Measurements from ENCODE around the gene NYAP1.
"Not testable (repeated sequence)": the region's sequence is repeated elsewhere in the genome, so short reads cannot be mapped to it uniquely, and the experiment has no call there.

Gene NYAP1

DNA sequence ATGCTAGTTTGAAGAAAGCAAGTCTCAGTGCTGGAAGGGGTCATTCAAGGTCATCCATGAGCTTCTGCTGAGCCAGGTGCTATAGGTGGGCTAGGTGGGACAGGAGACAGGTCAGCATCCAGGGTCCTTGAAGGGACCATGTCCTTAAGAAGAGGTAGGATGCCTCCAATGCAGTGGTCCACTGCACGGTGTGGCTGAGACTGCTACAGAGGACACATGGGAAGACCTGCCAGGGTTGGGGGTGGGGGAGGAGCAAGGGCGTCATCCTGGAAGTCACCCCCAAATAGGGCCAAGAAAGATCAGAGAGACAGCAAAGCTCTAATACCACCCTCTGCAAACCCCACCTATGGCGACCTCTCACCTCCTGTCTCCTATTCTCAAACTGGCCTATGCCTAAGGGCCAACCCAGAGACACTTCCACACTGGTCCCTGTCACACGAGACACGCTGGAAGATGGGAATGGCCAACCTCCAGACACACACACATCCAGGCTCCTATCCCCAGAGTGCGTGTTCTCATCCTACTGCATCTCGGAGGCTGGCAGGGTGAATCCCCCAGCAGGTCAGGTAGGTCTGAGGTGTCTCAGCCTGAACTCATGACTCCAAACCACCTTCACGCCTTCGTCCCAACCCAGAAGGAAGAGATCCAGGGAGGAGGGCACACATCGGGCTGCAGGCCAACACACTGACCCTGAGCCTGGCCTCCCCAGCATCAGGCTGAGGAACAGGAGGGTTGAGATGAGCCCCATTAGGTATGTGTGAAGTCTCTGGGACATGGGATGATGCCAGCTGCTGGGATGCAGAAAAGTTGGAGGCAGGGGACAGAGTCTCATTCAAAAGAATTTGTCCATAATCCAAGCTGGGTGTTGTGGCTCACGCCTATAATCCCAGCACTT is 41.8 kb upstream of the NYAP1 start:
- TF ChIP-seq, protein P1, sequence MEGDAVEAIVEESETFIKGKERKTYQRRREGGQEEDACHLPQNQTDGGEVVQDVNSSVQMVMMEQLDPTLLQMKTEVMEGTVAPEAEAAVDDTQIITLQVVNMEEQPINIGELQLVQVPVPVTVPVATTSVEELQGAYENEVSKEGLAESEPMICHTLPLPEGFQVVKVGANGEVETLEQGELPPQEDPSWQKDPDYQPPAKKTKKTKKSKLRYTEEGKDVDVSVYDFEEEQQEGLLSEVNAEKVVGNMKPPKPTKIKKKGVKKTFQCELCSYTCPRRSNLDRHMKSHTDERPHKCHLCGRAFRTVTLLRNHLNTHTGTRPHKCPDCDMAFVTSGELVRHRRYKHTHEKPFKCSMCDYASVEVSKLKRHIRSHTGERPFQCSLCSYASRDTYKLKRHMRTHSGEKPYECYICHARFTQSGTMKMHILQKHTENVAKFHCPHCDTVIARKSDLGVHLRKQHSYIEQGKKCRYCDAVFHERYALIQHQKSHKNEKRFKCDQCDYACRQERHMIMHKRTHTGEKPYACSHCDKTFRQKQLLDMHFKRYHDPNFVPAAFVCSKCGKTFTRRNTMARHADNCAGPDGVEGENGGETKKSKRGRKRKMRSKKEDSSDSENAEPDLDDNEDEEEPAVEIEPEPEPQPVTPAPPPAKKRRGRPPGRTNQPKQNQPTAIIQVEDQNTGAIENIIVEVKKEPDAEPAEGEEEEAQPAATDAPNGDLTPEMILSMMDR (IDR thresholded peaks at IDR 0.05; ENCODE audit: low read depth, low read length) = no peak

GRCh38 chr7:100443096-100443840 is 40.5 kb upstream of the NYAP1 start:
- TF ChIP-seq, protein P1 (IDR thresholded peaks at IDR 0.05; ENCODE audit: low read depth, low read length) = no peak
- no peak overlapping the region for H3K4me3 ChIP-seq (ENCODE audit: low read depth, low read length)
- no peaks in the 10 kb centered on the region for H3K27me3 ChIP-seq
- DNase-seq = no peak
- H3K36me3 ChIP-seq = no peaks in the 10 kb centered on the region
- H3K4me1 ChIP-seq = peaks cover 7% of the 10 kb centered on the region
- no peaks in the 10 kb centered on the region for H3K9me3 ChIP-seq

More for the DNA sequence above, 41.8 kb upstream of the NYAP1 start:
- no peak overlapping the region for H3K4me3 ChIP-seq (ENCODE audit: low read depth, low read length)
- H3K9me3 ChIP-seq = no peaks in the 10 kb centered on the region
- H3K36me3 ChIP-seq = no peaks in the 10 kb centered on the region
- peaks cover 7% of the 10 kb centered on the region for H3K4me1 ChIP-seq
- no peaks in the 10 kb centered on the region for H3K27me3 ChIP-seq
- no peak for DNase-seq

- no peaks in the 10 kb centered on the region for H3K36me3 ChIP-seq
- DNase-seq = no peak
- peaks cover 7% of the 10 kb centered on the region for H3K4me1 ChIP-seq
- no peaks in the 10 kb centered on the region for H3K27me3 ChIP-seq
- TF ChIP-seq, protein P1 (IDR thresholded peaks at IDR 0.05; ENCODE audit: low read depth, low read length) = no peak
- H3K9me3 ChIP-seq = no peaks in the 10 kb centered on the region
- H3K4me3 ChIP-seq (ENCODE audit: low read depth, low read length) = no peak overlapping the region
Measured at GRCh38 chr7:100444311-100445278, 39.1 kb upstream of the NYAP1 start.

DNA sequence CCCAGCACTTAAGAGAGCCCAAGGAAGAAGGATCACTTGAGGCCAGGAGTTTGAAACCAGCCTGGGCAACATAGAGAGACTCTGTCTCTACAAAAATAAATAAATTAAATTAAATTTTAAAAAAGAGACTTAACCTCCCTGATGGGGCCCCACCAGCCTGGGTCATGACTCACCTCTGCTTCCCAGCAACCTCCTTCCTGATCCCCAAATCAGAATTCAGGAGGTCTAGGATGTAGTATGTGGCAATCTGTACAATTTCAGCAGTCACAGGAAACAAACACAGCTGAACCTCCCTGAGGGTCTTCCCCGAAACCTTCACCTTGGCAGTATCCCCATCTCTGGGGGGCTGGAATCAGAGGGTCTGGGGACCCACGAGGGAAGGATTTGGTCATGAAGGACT is 37.7 kb upstream of the NYAP1 start:
- H3K4me3 ChIP-seq (ENCODE audit: low read depth, low read length) = no peak overlapping the region
- no peaks in the 10 kb centered on the region for H3K36me3 ChIP-seq
- no peaks in the 10 kb centered on the region for H3K27me3 ChIP-seq
- TF ChIP-seq, protein P1 (IDR thresholded peaks at IDR 0.05; ENCODE audit: low read depth, low read length) = no peak
- DNase-seq = no peak
- H3K4me1 ChIP-seq = peaks cover 7% of the 10 kb centered on the region
- H3K9me3 ChIP-seq = no peaks in the 10 kb centered on the region

GRCh38 chr7:100447363-100447762 is 36.4 kb upstream of the NYAP1 start:
- not testable (repeated sequence) for H3K4me3 ChIP-seq (ENCODE audit: low read depth, low read length); H3K27me3 ChIP-seq; H3K4me1 ChIP-seq; H3K36me3 ChIP-seq; DNase-seq; H3K9me3 ChIP-seq

DNA sequence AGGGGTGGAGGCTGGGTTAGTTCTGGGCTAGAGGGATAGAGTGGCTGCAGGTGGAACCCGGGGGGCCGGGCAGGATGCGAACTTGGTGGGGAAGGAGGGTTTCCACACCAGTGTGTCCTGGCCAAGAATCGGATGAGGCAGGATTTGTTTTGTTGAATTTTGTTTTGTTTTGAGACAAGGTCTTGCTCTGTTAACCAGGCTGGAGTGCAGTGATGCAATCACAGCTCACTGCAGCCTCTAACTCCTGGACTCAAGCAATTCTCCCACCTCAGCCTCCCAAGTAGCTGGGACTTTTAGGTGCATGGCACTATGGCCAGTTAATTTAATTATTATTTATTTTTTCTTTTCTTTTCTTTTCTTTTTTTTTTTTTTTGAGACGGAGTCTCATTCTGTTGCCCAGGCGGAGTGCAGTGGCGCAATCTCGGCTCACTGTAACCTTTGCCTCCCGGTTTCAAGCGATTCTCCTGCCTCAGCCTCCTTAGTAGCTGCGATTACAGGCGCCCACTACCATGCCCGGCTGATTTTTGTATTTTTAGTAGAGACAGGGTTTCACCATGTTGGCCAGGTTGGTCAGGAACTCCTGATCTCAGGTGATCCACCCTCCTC is 34.4 kb upstream of the NYAP1 start:
- H3K27me3 ChIP-seq = no peaks in the 10 kb centered on the region
- DNase-seq = no peak
- TF ChIP-seq, protein P1 (IDR thresholded peaks at IDR 0.05; ENCODE audit: low read depth, low read length) = no peak
- peaks cover 7% of the 10 kb centered on the region for H3K4me1 ChIP-seq
- H3K4me3 ChIP-seq (ENCODE audit: low read depth, low read length) = no peak overlapping the region
- H3K9me3 ChIP-seq = no peaks in the 10 kb centered on the region
- no peaks in the 10 kb centered on the region for H3K36me3 ChIP-seq
